ENCODE data around the gene KIFC1. TPM values are rescaled to one million over a fixed set of nuclear protein-coding genes. Genes with fewer than 3 reads are reported as not detected.
"Not testable (repeated sequence)": the region's sequence is repeated elsewhere in the genome, so short reads cannot be mapped to it uniquely, and the experiment has no call there.

Gene KIFC1
- total RNA-seq, 2 donors from 2014 or later: 0.31 to 1.9 TPM

GRCh38 chr6:33372526-33373123 lies 19.0 kb upstream of the KIFC1 start:
- ATAC-seq (no peak), DNase-seq (no peak)
- intact Hi-C loops (cut with DNase I): no loop called here

GRCh38 chr6:33373960-33374910 lies 17.4 kb upstream of the KIFC1 start:
- DNase-seq: no peak
- no peak for ATAC-seq
- intact Hi-C loops (cut with DNase I): no loop called here

GRCh38 chr6:33375143-33375671 lies 16.4 kb upstream of the KIFC1 start:
- peak; percentile 83 for DNase-seq
- peak; percentile 92 to 94 for ATAC-seq
- intact Hi-C loops (cut with DNase I): no loop called here

DNA sequence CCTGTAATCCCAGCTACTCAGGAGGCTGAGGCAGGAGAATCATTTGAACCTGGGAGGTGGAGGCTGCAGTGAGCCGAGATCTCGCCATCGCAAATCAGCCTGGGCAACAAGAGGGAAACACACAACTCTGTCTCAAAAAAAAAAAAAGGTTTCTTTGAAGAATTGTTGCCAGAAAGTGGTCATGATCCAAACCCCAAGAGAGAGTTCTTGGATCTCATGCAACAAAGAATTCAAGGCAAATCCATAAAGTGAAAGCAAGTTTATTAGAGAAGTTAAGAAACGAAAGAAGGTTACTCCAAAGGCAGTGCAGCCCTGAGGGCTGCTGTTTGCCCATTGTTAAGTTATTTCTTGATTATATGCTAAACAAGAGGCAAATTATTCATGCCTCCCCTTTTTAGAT lies 14.5 kb upstream of the KIFC1 start:
- no peak for DNase-seq
- intact Hi-C loops (cut with DNase I): no loop called here
- ATAC-seq: no peak

- ATAC-seq; DNase-seq; intact Hi-C loops (cut with DNase I): not testable (repeated sequence)
These were observed 12.4 kb upstream of the KIFC1 start for GRCh38 chr6:33379184-33379583.

DNA sequence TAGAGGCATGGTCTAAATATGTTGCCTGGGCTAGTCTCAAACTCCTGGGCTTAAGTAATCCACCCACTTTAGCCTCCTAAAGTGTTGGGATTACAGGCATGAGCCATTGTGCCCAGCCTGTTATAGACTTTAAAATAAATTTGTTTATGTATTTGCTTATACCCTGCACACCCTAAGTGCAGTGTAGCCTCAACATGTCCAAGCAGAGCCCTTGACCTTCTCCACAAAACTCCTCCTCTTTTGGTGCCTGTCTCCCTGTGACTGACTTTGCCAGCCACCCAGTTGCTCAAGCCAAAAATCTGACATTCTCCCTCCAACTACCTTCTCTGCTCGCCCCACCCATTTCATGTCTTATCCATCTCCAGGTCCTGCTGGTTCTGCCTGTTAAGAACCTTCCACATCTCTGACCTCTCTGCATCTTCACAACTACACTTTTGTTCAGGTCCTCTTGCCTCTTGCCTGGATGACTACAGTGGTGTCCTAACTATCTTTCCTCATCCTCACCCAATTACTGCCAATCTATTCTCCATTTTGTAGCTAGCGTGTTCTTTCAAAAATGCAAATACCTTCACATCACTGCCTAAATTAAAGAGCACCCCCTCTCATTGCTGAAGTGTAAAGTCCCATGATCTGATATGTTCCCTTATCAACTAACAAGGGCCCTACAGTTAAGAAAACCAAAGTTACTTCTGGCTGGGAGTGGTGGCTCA lies 11.2 kb upstream of the KIFC1 start:
- ATAC-seq (no peak), DNase-seq (no peak)
- intact Hi-C loops (cut with DNase I): no loop called here

DNA sequence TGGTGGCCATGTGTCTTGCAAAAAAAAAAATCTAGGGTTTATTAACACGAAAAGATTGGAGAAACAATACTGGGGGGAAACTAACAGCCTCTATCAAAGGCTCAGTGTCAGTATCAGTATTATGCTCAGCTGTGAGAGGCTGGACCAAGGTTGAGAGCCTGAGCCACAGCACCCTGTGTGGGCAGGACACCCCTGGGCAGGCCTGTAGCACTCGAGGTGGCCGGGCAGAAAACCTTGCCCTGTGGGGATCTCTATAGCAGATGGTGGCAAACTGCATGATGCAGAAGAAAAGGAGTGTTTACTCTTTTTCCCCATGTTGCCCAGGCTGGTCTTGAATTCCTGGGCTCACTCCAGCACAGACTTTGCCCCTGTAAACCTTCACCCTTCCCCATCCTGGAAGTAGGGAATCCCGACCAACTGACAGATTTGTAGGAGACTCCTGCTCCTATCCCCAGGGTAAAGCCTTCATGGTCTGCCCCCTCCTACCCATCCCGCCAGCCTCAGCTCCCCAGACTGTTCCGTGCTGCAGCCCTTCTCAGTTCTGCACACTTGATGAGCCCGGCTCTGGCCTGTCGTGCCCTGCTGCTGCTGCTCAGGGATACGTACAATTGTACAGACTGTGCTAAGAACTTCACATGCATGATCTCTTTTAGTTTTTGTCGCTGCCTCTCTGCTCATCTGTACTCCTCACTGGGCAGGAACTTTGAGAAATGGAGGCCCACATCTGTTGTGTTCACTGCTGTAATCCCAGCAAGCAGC lies 8.0 kb upstream of the KIFC1 start:
- intact Hi-C loops (cut with DNase I): no loop called here
- no peak for DNase-seq
- no peak for ATAC-seq

DNA sequence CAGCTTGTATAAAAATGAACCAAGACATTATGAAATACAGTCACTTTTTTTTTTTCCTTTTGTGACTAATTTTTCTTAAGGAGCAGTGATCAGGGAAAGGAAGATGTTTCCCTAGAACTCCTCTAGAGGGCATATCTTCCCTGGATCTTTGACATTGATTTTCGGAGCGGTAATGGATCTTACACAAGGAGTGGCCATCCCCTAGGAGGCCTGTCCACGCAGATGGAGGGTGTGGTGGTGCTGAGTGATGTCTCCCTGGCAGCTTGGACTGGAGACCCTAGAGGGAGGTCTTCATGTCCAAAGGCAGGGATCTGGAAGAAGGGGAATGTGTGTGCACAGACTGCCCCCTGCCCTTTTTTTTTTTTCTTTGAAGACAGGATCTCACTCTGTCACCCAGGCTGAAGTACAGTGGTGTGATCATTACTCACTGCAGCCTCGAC lies 7.0 kb upstream of the KIFC1 start:
- ATAC-seq (peak in 1 of 2 donors; percentile 64), DNase-seq (no peak)
- intact Hi-C loops (cut with DNase I): no loop called here

- ATAC-seq (no peak), DNase-seq (no peak)
- intact Hi-C loops (cut with DNase I): loop anchor here in 1 of 2 donors (10.0 kb wide), 1 partner anchor 65 kb away; the partner anchor contains the start of gene ZBTB9
These were observed 1.4 kb upstream of the KIFC1 start for GRCh38 chr6:33390173-33390572.

DNA sequence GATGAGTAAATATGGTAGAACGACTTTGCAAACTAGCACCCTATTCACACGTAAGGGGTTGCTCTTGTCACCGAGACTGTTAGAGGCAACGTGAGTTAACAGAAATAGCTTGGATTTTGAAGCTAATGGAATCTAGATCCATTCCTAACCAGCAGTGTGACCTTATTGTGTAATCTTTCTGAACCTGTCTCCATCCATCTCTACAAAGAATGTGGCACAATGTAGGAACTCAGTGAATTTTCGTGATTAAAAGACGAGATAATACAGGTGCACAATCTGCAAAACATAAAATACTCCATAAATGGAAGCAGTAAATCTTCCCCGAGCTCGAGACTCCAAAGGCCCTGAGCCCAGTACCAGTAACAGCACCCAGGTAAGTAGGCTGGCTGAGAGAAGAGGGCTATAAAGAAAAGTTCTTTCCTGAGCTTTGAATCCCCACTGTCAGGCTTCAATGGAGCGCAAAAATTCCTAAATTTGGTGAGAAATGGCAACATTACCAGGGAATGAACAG lies 801 bp upstream of the KIFC1 start:
- DNase-seq: no peak
- intact Hi-C loops (cut with DNase I): loop anchor here in 1 of 2 donors (10.0 kb wide), 1 partner anchor 64 kb away; the partner anchor contains the start of gene ZBTB9
- no peak for ATAC-seq

DNA sequence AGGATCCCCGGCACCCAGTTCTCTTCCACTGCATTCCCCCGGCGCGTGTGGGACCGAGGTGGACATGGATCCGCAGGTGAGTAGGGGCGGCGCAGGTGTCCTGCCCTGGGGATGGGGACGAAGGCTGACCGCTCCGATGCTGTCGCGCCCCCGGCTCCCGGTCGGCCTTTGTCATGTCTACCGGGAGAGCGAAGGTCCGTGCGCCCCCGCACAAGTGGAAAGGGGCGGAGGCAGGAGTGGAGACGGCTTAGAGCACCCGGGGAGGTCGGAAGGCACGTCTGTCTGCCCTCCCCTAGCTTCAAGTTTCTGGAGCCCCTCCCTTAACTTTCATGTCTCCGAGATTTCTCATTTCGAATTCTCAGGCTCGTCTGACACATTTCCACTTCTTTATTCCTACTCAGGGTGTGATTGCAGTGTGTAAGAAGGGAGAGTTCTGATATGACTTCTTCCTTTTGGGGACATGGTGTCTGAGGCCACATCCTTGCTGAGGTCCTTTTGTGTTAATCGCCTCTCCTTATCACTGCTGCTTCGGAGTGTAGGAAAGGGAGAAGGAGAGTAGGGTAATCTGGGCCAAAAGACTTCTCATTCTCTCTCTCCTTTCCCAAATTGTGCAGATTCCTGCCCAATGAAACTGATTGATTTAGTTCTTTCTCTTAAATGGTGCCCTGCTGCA lies 435 bp downstream of the KIFC1 start:
- ATAC-seq: peak in 1 of 2 donors; percentile 1
- intact Hi-C loops (cut with DNase I): loop anchor here in 1 of 2 donors (10.0 kb wide), 1 partner anchor 63 kb away; the partner anchor contains the start of gene ZBTB9
- DNase-seq: no peak

- intact Hi-C loops (cut with DNase I): loop anchor here in 1 of 2 donors (10.0 kb wide), 1 partner anchor 62 kb away; the partner anchor contains the start of gene ZBTB9
- DNase-seq (no peak), ATAC-seq (no peak)
These were observed 949 bp downstream of the KIFC1 start for GRCh38 chr6:33392595-33392948.

GRCh38 chr6:33392979-33393378 lies 1.4 kb downstream of the KIFC1 start:
- intact Hi-C loops (cut with DNase I): loop anchor here in 1 of 2 donors (10.0 kb wide), 1 partner anchor 62 kb away; the partner anchor contains the start of gene ZBTB9
- no peak for ATAC-seq
- no peak for DNase-seq

DNA sequence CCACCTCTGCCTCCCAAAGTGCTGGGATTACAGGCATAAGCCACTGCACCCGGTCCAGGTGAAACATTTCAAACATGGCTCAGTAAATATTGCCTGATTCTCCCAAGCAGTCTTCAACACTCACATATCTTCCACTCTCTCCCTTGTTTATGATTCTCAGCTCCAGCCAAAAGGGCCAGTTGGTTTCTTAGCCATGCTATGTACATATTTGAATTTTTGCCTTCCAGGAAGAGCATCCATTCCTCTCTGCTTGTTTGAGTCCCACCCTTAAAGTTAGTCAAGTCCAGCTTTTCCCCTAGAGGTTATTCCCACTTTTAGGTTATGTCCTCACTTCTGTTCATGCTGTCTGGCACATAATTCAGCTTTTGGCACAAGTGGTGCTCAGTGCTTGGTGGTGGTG lies 5.9 kb downstream of the KIFC1 start:
- ATAC-seq: no peak
- no peak for DNase-seq
- intact Hi-C loops (cut with DNase I): loop anchor here in 1 of 2 donors (10.0 kb wide), 1 partner anchor 57 kb away; the partner anchor contains the start of gene ZBTB9

DNA sequence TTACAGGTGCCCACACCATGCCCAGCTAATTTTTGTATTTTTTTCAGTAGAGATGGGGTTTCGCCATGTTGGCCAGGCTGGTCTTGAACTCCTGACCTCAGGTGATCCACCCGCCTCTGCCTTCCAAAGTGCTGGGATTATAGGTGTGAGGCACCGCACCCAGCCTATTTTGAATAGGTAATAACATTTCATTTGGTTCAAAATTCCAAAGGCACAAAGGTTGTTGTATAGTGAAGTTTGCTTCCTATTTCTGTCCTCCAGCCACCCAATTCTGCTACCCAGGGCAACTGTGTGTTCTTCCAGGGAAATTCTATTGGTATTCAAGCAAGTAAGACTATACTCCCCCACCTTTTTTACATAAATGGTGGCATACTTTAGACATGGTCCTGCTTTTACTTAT lies 7.0 kb downstream of the KIFC1 start:
- intact Hi-C loops (cut with DNase I): loop anchor here in 1 of 2 donors (10.0 kb wide), 1 partner anchor 56 kb away; the partner anchor contains the start of gene ZBTB9
- ATAC-seq, DNase-seq: not testable (repeated sequence)

GRCh38 chr6:33399881-33400280 lies 8.3 kb downstream of the KIFC1 start:
- DNase-seq, ATAC-seq: not testable (repeated sequence)
- intact Hi-C loops (cut with DNase I): loop anchor here in 1 of 2 donors (10.0 kb wide), 1 partner anchor 55 kb away; the partner anchor contains the start of gene ZBTB9

DNA sequence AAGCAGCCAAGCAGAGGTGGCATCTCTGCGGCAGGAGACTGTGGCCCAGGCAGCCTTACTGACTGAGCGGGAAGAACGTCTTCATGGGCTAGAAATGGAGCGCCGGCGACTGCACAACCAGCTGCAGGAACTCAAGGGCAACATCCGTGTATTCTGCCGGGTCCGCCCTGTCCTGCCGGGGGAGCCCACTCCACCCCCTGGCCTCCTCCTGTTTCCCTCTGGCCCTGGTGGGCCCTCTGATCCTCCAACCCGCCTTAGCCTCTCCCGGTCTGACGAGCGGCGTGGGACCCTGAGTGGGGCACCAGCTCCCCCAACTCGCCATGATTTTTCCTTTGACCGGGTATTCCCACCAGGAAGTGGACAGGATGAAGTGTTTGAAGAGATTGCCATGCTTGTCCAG lies 13.3 kb downstream of the KIFC1 start:
- intact Hi-C loops (cut with DNase I): no loop called here
- DNase-seq (no peak), ATAC-seq (no peak)

All from left cardiac atrium (tissue), 4 donors.